Sciatic nerve (tissue), 2 donors: Measurements from ENCODE around the gene NCEH1. TPM values are rescaled to one million over a fixed set of nuclear protein-coding genes. Genes with fewer than 3 reads are reported as not detected.
A peak's percentile ranks its signal among the peaks of the same experiment; 100 is the strongest.
"Not testable (repeated sequence)": the region's sequence is repeated elsewhere in the genome, so short reads cannot be mapped to it uniquely, and the experiment has no call there.

Source experiments
- ATAC-seq: fragments of 200-7000 bp; cut with Tn5 transposase; one replicate; pipeline ENCODE4 v1.9.1; 2020; ENCODE audit warnings: mild to moderate bottlenecking, moderate library complexity
- DNase-seq: peaks from one replicate; pipeline ENCODE4 v3.0.0-alpha.2; 2020; ENCODE audit warnings: low spot score
- intact Hi-C: fragments of 100-400 bp; cut with DNase I; formaldehyde crosslinking; loops from one replicate; pipeline ENCODE4 v1.14.2; 2022
- total RNA-seq: library from RNA; stranded (reverse); fragmentation: NEBNext Ultra II Directional; extraction: Animal tissue kit (Norgen Biotek cat#: 25700); gene quantifications from one replicate; pipeline ENCODE4 v1.2.1, GENCODE V29; 2021
- donor health status: DM: no; HTN: no; CAD: no.
- donor health status: DM: no; HTN: no; CAD: no.

The NCEH1 gene, protein sequence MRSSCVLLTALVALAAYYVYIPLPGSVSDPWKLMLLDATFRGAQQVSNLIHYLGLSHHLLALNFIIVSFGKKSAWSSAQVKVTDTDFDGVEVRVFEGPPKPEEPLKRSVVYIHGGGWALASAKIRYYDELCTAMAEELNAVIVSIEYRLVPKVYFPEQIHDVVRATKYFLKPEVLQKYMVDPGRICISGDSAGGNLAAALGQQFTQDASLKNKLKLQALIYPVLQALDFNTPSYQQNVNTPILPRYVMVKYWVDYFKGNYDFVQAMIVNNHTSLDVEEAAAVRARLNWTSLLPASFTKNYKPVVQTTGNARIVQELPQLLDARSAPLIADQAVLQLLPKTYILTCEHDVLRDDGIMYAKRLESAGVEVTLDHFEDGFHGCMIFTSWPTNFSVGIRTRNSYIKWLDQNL
- 10.1 TPM for total RNA-seq

DNA sequence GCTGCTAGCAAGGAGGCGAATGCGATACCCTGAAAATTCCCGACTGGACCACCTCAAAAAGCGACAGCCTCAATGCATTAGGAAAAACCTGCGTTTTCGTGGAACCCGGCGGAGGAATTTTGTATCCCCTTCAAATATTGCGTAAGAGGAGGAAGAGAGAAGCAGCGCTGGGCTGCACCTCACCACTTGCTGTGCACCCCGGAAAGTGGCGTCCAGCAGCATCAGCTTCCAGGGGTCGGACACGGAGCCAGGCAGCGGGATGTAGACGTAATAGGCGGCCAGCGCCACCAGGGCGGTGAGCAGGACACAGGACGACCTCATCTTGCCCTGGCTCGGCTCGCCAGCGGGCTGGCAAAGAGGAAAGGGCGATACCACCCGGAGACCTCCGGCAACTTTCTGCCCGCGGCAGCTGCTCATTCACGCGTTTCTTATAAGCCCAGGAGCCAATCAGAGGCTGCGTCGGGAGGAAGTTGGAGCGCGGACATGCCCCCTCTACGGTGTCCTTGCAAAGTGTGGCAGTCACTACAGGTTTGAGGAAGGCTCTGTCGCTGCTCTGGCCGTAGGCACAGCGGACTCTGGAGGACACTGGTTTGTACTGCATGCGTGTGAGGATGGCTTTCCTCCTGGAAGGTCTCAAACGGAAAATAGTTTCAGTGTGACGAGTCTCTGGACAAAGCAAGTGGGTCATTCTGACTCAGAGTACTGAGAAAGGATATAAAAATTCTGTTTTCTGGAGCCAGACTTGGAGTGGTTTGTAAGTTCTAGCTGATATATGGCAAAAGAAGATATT is at the start of gene NCEH1:
TSS of gene NCEH1 (minus strand) at position 404 of the 790 bp plus-strand sequence. CDS start at position 321, 83 bp downstream.
- intact Hi-C loops: no loop called here
- ATAC-seq: peak; percentile 97
- peak; percentile 85 for DNase-seq

DNA sequence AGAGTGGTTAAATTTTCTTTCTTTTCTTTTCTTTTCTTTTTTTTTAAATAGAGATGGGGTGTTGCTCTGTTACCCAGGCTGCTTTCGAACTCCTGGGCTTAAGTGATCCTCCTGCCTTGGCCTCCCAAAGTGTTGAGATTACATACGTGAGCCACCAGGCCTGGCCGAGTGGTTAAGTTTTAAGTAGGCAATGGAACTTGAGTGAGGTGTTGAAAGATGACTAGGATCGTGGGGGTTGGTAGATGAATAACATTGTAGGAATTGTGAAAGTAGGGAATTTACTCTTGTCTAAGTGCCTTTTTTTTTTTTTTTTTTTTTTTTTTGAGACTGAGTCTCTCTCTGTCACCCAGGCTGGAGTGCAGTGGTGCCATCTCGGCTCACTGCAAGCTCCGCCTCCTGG is 49.5 kb upstream of the NCEH1 start:
- intact Hi-C loops, DNase-seq, ATAC-seq: not testable (repeated sequence)

DNA sequence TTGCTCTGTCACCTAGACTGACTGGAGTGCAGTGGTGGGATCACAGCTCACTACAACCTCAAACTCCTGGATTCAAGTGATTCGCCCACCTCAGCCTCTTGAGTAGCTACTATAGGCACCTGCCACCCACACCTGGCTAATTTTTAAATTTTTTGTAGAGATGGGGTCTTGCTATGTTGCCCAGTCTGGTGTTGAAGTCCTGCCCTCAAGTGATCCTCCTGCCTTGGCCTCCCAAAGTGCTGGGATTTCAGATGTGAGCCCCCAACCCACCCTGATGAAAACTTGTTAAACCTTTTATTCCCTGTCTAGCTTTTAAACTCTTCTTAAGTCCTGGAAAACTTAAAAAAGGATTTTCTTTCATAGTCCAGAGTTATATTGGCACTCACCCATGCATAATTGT is 42.3 kb upstream of the NCEH1 start:
- intact Hi-C loops: no loop called here
- DNase-seq (no peak), ATAC-seq (no peak)

DNA sequence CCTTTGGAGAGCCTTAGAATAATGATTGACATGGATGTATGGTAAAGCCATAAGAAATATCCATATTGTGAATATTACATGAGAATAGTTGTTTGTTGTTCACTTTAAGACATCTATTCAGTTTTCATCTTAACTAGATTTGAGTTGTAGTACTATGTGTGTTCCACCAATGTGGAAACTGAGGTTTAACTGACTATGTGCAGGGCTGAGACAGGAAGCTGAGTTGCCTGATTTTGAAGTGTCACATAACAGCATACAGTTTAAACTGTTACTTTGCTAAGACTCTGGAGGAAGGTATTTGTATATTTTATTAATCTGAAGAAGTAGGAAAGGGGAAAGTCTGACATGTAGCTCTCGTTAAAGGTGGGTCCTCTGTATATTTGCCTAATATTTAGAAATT is 41.8 kb upstream of the NCEH1 start:
- intact Hi-C loops: no loop called here
- no peak for ATAC-seq
- DNase-seq: no peak

- ATAC-seq: peak; percentile 11
- intact Hi-C loops: no loop called here
- DNase-seq: no peak
These were observed 40.4 kb upstream of the NCEH1 start for GRCh38 chr3:172751175-172751704.

- intact Hi-C loops: no loop called here
- ATAC-seq (peak; percentile 99), DNase-seq (peak; percentile 98)
These were observed 39.7 kb upstream of the NCEH1 start, which contains the start of gene ECT2 for GRCh38 chr3:172750368-172751174. TSS of gene ECT2 (plus strand) at chr3:172750726. CDS start at chr3:172754531, 3,805 bp downstream.

DNA sequence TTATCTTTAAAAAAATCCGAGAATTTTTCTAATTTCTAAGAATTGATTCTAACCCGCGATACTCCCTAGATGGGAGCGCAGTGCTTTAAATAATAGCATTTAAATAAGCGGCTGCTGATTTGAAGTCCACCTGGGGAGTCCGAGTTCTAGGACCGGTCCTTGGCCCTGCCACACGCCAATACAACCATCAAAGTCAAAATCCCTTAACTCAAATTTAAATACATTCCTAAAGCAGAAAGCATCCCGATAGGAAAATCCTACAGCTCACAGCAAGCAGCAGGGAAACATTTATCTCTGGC is 39.2 kb upstream of the NCEH1 start:
- intact Hi-C loops: no loop called here
- DNase-seq (no peak), ATAC-seq (peak; percentile 8)

GRCh38 chr3:172749230-172749965 is 38.5 kb upstream of the NCEH1 start:
- intact Hi-C loops: no loop called here
- DNase-seq: no peak
- peak; percentile 47 for ATAC-seq

DNA sequence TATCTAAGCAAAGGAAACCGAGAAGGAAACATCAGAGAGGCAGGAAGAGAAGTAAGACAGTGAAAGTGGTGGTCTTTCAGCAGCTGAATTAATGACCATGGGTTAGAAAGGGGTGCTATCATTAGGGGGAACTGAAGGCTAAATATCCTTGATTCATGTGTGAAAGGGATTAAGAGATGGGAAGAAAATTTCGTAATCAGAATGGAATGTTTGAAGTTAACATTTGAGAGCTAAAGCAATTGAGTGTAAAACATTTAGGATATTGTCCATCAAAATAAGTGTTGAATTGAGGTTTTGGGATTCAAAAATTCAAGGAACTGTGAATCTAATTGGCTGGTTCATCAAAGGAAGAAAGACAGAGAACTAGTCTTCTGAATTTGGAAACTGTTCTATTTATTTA is 35.6 kb upstream of the NCEH1 start:
- no peak for DNase-seq
- no peak for ATAC-seq
- intact Hi-C loops: no loop called here

DNA sequence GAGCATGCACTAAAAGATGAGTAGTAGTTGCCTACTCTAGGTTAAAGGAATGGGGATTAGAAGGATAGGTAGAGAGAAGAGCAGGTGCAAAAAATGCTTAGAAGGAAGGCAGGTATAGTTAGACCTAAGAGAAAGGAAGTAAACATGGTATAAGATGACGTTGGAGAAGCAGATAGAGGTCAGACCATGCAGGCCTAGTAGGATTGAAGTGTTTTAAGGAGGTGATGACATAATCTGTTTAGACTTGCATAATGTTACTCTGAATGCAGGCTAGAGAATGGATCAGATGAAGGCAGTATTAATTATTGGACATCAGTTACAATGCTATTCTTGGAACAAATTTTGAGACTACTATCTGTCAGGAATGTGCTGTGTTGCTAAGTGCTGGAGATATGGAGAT is 28.6 kb upstream of the NCEH1 start:
- intact Hi-C loops: no loop called here
- ATAC-seq: no peak

GRCh38 chr3:172735014-172735413 is 24.1 kb upstream of the NCEH1 start:
- ATAC-seq (no peak), DNase-seq (no peak)
- intact Hi-C loops: no loop called here

More for the DNA sequence above, 28.6 kb upstream of the NCEH1 start:
- no peak for DNase-seq

GRCh38 chr3:172726380-172726779 is 15.5 kb upstream of the NCEH1 start:
- DNase-seq (no peak), ATAC-seq (no peak)
- intact Hi-C loops: no loop called here

DNA sequence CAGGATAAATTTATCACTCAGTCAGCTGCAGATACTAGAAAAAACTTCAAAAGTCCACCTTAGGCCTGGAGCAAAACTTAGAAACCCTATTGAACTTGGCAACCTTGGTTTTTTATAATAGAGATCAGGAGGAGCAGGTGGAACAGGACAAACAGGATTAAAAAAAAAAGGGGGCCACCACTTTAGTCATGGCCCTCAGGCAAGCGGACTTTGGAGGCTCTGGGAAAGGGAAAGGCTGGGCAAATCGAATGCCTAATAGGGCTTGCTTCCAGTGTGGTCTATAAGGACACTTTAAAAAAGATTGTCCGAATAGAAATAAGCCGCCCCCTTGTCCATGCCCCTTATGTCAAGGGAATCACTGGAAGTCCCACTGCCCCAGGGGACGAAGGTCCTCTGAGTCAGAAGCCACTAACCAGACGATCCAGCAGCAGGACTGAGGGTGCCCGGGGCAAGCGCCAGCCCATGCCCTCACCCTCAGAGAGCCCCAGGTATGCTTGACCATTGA is 11.7 kb upstream of the NCEH1 start:
- ATAC-seq, DNase-seq, intact Hi-C loops: not testable (repeated sequence)

- intact Hi-C loops: no loop called here
- ATAC-seq: no peak
These were observed 6.7 kb upstream of the NCEH1 start for GRCh38 chr3:172717493-172718088.

GRCh38 chr3:172716476-172716875 is 5.6 kb upstream of the NCEH1 start:
- DNase-seq: no peak
- intact Hi-C loops: no loop called here
- ATAC-seq: peak; percentile 75

More at GRCh38 chr3:172717493-172718088, 6.7 kb upstream of the NCEH1 start:
- no peak for DNase-seq

DNA sequence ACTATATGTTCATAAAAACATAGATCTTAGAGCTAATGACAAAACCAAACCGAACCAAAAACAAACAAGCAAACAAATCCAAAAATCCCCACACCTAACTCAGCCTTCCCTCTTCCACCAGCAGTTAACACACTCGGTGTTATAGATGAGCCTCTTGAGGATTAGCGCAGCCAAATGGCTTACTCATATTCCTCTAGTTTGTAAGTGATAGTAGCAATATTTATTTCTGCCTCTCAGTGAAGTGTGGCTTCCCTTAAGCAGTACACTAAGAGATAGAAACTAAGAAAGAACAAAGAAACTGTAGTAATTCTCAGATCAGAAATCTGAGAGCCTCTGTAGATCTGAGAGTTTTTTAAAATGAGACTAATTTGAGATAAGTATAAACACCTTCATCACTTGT is 2.4 kb upstream of the NCEH1 start:
- DNase-seq (no peak), ATAC-seq (no peak)
- intact Hi-C loops: no loop called here

GRCh38 chr3:172711454-172711795 is 558 bp upstream of the NCEH1 start:
- DNase-seq (no peak), ATAC-seq (no peak)
- intact Hi-C loops: no loop called here
